Vagina (tissue), 2 donors: ENCODE data around the gene METTL23.

Experiments
- POLR2A ChIP-seq, 2 donors: fragments of 450-650 bp; IDR thresholded peaks; one replicate each; pipeline ENCODE4 v1.6.1; 2017; ENCODE audit warnings: antibody characterized with exemption in 2 of 2, mild to moderate bottlenecking in 2 of 2, moderate library complexity in 2 of 2
- POLR2AphosphoS5 ChIP-seq, 2 donors: sonication (generic); formaldehyde crosslinking; IDR thresholded peaks; one replicate each; pipeline ENCODE4 v1.9.0; 2017; ENCODE audit warnings: antibody characterized with exemption in 2 of 2, mild to moderate bottlenecking in 2 of 2, low read depth in 1 of 2; ENCODE audit not compliant: insufficient read depth in 1 of 2
- TF ChIP-seq, protein P1 (sequence below), 3 experiments: fragments of 450-650 bp in 2 of 3; fragments of 200-600 bp in 1 of 3; sonication (generic) in 1 of 3; IDR thresholded peaks; one replicate each; pipeline ENCODE4 v1.5.1; 2017 to 2019; ENCODE audit warnings: antibody characterized with exemption in 3 of 3, mild to moderate bottlenecking in 2 of 3, moderate library complexity in 2 of 3

DNA sequence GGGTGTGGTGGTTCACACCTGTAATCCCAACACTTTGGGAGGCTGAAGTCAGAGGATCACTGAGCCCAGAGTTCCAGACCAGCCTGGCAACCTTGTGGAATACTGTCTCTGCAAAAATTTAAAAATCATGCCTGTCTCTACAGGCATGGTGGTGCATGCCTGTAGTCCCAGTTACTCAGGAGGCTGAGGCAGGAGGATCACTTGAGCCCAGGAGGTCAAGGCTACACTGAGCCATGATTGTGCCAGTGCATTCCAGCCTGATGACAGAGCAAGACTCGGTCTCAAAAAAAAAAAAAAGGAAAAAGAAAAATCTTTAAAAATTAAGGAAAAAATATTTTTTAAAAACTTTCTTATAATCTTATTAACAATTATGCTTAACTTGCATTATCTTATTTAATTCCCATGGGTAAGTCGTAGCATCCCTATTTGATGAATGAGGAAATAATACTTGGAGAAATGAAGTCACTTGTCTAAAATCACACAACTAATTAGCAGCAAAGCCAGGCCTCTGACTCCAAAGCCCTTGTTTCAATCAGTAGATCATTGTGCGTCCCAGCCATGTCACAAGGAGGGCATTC is 24.9 kb downstream of the METTL23 start:
- TF ChIP-seq, protein P1, sequence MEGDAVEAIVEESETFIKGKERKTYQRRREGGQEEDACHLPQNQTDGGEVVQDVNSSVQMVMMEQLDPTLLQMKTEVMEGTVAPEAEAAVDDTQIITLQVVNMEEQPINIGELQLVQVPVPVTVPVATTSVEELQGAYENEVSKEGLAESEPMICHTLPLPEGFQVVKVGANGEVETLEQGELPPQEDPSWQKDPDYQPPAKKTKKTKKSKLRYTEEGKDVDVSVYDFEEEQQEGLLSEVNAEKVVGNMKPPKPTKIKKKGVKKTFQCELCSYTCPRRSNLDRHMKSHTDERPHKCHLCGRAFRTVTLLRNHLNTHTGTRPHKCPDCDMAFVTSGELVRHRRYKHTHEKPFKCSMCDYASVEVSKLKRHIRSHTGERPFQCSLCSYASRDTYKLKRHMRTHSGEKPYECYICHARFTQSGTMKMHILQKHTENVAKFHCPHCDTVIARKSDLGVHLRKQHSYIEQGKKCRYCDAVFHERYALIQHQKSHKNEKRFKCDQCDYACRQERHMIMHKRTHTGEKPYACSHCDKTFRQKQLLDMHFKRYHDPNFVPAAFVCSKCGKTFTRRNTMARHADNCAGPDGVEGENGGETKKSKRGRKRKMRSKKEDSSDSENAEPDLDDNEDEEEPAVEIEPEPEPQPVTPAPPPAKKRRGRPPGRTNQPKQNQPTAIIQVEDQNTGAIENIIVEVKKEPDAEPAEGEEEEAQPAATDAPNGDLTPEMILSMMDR (IDR thresholded peaks at IDR 0.05) = no peak
- TF ChIP-seq POLR2AphosphoS5 (IDR thresholded peaks at IDR 0.05; ENCODE audit: insufficient read depth in 1 of 2, low read depth in 1 of 2) (no peak), POLR2A (IDR thresholded peaks at IDR 0.05) (no peak)
